GM21360 (cell line): ENCODE measurements around the gene ADD3.

Experiments used
- ATAC-seq: cut with Tn5 transposase; IDR thresholded peaks from one replicate; pipeline ENCODE4 v1.9.1; 2021; ENCODE audit warnings: mild to moderate bottlenecking, moderate library complexity; ENCODE audit not compliant: unreplicated experiment

The ADD3 gene

GRCh38 chr10:110142965-110143364 lies 135.2 kb downstream of the ADD3 start:
- no peak for ATAC-seq

- no peak for ATAC-seq
These were observed 136.7 kb downstream of the ADD3 start for GRCh38 chr10:110144507-110144906.

- ATAC-seq: no peak
These were observed 140.2 kb downstream of the ADD3 start for GRCh38 chr10:110147961-110148360.

GRCh38 chr10:110149259-110149658 lies 141.5 kb downstream of the ADD3 start:
- ATAC-seq: no peak

- no peak for ATAC-seq
These were observed 142.3 kb downstream of the ADD3 start for GRCh38 chr10:110150046-110150445.

GRCh38 chr10:110150981-110151380 lies 143.2 kb downstream of the ADD3 start:
- no peak for ATAC-seq

- no peak for ATAC-seq
These were observed 143.7 kb downstream of the ADD3 start for GRCh38 chr10:110151467-110151866.

- no peak for ATAC-seq
These were observed 144.2 kb downstream of the ADD3 start for GRCh38 chr10:110151971-110152370.

GRCh38 chr10:110153396-110153795 lies 145.6 kb downstream of the ADD3 start:
- ATAC-seq: no peak

- no peak for ATAC-seq
These were observed 148.3 kb downstream of the ADD3 start for GRCh38 chr10:110156046-110156445.

GRCh38 chr10:110158051-110159005 lies 150.5 kb downstream of the ADD3 start:
- no peak for ATAC-seq

GRCh38 chr10:110160081-110160480 lies 152.3 kb downstream of the ADD3 start:
- no peak for ATAC-seq

- no peak for ATAC-seq
These were observed 152.7 kb downstream of the ADD3 start for GRCh38 chr10:110160522-110160921.

GRCh38 chr10:110162741-110163145 lies 155.0 kb downstream of the ADD3 start:
- no peak for ATAC-seq

GRCh38 chr10:110163192-110163773 lies 155.5 kb downstream of the ADD3 start:
- no peak for ATAC-seq

GRCh38 chr10:110163841-110164240 lies 156.1 kb downstream of the ADD3 start:
- ATAC-seq: no peak

- no peak for ATAC-seq
These were observed 157.5 kb downstream of the ADD3 start for GRCh38 chr10:110165239-110165638.

GRCh38 chr10:110167149-110167548 lies 159.4 kb downstream of the ADD3 start:
- no peak for ATAC-seq

GRCh38 chr10:110168601-110169481 lies 161.1 kb downstream of the ADD3 start:
- ATAC-seq: no peak

- ATAC-seq: no peak
These were observed 161.8 kb downstream of the ADD3 start for GRCh38 chr10:110169586-110169985.
